ENCODE measurements around the gene FUOM.

GRCh38 chr10:133311570-133311969 lies 46.2 kb downstream of the FUOM start:
- TF ChIP-seq POLR2A (IDR thresholded peaks at IDR 0.05; ENCODE audit: low read depth, low read length) (no peak), BHLHE40 (IDR thresholded peaks at IDR 0.05; ENCODE audit: low read depth, low read length) (no peak), SMC3 (IDR thresholded peaks at IDR 0.05; ENCODE audit: low read depth, low read length) (no peak), NFE2L2 (IDR thresholded peaks at IDR 0.05; ENCODE audit: low read depth, low read length) (no peak), MAFK (IDR thresholded peaks at IDR 0.05; ENCODE audit: low read depth, low read length) (no peak), CHD1 (IDR thresholded peaks at IDR 0.05; ENCODE audit: low read depth, low read length) (no peak), RFX5 (IDR thresholded peaks at IDR 0.05; ENCODE audit: low read depth, low read length) (no peak), MXI1 (IDR thresholded peaks at IDR 0.05; ENCODE audit: borderline replicate concordance, low read depth, low read length) (no peak), RAD21 (IDR thresholded peaks at IDR 0.05; ENCODE audit: low read length) (no peak)
- TF ChIP-seq, protein P1, sequence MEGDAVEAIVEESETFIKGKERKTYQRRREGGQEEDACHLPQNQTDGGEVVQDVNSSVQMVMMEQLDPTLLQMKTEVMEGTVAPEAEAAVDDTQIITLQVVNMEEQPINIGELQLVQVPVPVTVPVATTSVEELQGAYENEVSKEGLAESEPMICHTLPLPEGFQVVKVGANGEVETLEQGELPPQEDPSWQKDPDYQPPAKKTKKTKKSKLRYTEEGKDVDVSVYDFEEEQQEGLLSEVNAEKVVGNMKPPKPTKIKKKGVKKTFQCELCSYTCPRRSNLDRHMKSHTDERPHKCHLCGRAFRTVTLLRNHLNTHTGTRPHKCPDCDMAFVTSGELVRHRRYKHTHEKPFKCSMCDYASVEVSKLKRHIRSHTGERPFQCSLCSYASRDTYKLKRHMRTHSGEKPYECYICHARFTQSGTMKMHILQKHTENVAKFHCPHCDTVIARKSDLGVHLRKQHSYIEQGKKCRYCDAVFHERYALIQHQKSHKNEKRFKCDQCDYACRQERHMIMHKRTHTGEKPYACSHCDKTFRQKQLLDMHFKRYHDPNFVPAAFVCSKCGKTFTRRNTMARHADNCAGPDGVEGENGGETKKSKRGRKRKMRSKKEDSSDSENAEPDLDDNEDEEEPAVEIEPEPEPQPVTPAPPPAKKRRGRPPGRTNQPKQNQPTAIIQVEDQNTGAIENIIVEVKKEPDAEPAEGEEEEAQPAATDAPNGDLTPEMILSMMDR (conservative IDR thresholded peaks at IDR 0.05; ENCODE audit: low read depth, low read length): no peak
- TF ChIP-seq, protein P2, sequence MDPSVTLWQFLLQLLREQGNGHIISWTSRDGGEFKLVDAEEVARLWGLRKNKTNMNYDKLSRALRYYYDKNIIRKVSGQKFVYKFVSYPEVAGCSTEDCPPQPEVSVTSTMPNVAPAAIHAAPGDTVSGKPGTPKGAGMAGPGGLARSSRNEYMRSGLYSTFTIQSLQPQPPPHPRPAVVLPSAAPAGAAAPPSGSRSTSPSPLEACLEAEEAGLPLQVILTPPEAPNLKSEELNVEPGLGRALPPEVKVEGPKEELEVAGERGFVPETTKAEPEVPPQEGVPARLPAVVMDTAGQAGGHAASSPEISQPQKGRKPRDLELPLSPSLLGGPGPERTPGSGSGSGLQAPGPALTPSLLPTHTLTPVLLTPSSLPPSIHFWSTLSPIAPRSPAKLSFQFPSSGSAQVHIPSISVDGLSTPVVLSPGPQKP (IDR thresholded peaks at IDR 0.05; ENCODE audit: borderline replicate concordance, low read depth, low read length): no peak
- TF ChIP-seq, protein P3, sequence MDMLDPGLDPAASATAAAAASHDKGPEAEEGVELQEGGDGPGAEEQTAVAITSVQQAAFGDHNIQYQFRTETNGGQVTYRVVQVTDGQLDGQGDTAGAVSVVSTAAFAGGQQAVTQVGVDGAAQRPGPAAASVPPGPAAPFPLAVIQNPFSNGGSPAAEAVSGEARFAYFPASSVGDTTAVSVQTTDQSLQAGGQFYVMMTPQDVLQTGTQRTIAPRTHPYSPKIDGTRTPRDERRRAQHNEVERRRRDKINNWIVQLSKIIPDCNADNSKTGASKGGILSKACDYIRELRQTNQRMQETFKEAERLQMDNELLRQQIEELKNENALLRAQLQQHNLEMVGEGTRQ (IDR thresholded peaks at IDR 0.05; ENCODE audit: low read depth, low read length): no peak
